Osteoblast (primary cell): ENCODE measurements around the gene VPS37C. TPM values are rescaled to one million over a fixed set of nuclear protein-coding genes. Genes with fewer than 3 reads are reported as not detected.

Experiments
- DNase-seq: peaks from one replicate; pipeline ENCODE4 v3.0.0; 2011; ENCODE audit warnings: low spot score, mixed read lengths; ENCODE audit not compliant: insufficient read length; ENCODE audit errors: missing footprints
- H2AFZ ChIP-seq: 2 replicates; pipeline ENCODE4 v1.6.0; 2011; ENCODE audit warnings: mild to moderate bottlenecking, low read length
- H3K27ac ChIP-seq: 2 replicates; pipeline ENCODE4 v1.5.1; 2011; ENCODE audit warnings: mild to moderate bottlenecking, low read depth, low read length, moderate library complexity
- H3K27me3 ChIP-seq: 2 replicates; pipeline ENCODE4 v1.6.0; 2012; ENCODE audit warnings: mild to moderate bottlenecking, control low read depth, inconsistent platforms, low read length, moderate library complexity; ENCODE audit not compliant: insufficient read depth
- H3K36me3 ChIP-seq: 2 replicates; pipeline ENCODE4 v1.5.1; 2011; ENCODE audit warnings: mild to moderate bottlenecking, low read length, control low read depth, moderate library complexity; ENCODE audit not compliant: insufficient read depth
- H3K4me1 ChIP-seq: 2 replicates; pipeline ENCODE4 v1.5.1; 2011; ENCODE audit warnings: mild to moderate bottlenecking, low read length, control low read depth, moderate library complexity; ENCODE audit not compliant: insufficient read depth
- H3K4me2 ChIP-seq: 2 replicates; pipeline ENCODE4 v1.6.0; 2011; ENCODE audit warnings: mild to moderate bottlenecking, low read length; ENCODE audit not compliant: insufficient read depth
- H3K4me3 ChIP-seq: fragments of 200-600 bp; sonication (generic); 3 replicates; pipeline ENCODE4 v1.5.1; 2012; ENCODE audit warnings: mild to moderate bottlenecking, low read length, inconsistent platforms; ENCODE audit not compliant: insufficient read depth
- H3K79me2 ChIP-seq: 2 replicates; pipeline ENCODE4 v1.6.0; 2012; ENCODE audit warnings: mild to moderate bottlenecking, low read length, control low read depth, inconsistent platforms; ENCODE audit not compliant: insufficient read depth
- H3K9me3 ChIP-seq: 2 replicates; pipeline ENCODE4 v1.5.1; 2011; ENCODE audit warnings: low read depth, low read length, control low read depth
- H4K20me1 ChIP-seq: 2 replicates; pipeline ENCODE4 v1.6.0; 2012; ENCODE audit warnings: mild to moderate bottlenecking, low read length, control low read depth; ENCODE audit not compliant: insufficient read depth
- total RNA-seq: library from RNA; depleted of rRNA; stranded (reverse); fragments of >200 nt; gene quantifications from 2 replicates; pipeline ENCODE4 v1.2.3, GENCODE V29; 2012
- TF ChIP-seq, protein P1 (sequence below): IDR thresholded peaks from 2 replicates; pipeline ENCODE4 v1.5.1; 2011; ENCODE audit warnings: mild to moderate bottlenecking, low read depth, low read length, moderate library complexity; ENCODE audit errors: extremely low read depth

Gene VPS37C
- total RNA-seq, 1 donor, result 19.2 TPM

GRCh38 chr11:61126256-61126655 is 35.0 kb downstream of the VPS37C start:
- Histone ChIP-seq H2AFZ (no peak overlapping the region), H3K4me1 (peaks cover 19% of the 10 kb centered on the region), H3K36me3 (no peaks in the 10 kb centered on the region), H3K4me2 (peak overlapping the region; percentile 45), H3K79me2 (no peaks in the 10 kb centered on the region), H3K27ac (no peak overlapping the region), H3K9me3 (no peaks in the 10 kb centered on the region), H3K4me3 (peak overlapping the region; percentile 33), H4K20me1 (peaks cover 21% of the 10 kb centered on the region), H3K27me3 (peaks cover 19% of the 10 kb centered on the region)
- peak; percentile 87 for DNase-seq
- TF ChIP-seq, protein P1, sequence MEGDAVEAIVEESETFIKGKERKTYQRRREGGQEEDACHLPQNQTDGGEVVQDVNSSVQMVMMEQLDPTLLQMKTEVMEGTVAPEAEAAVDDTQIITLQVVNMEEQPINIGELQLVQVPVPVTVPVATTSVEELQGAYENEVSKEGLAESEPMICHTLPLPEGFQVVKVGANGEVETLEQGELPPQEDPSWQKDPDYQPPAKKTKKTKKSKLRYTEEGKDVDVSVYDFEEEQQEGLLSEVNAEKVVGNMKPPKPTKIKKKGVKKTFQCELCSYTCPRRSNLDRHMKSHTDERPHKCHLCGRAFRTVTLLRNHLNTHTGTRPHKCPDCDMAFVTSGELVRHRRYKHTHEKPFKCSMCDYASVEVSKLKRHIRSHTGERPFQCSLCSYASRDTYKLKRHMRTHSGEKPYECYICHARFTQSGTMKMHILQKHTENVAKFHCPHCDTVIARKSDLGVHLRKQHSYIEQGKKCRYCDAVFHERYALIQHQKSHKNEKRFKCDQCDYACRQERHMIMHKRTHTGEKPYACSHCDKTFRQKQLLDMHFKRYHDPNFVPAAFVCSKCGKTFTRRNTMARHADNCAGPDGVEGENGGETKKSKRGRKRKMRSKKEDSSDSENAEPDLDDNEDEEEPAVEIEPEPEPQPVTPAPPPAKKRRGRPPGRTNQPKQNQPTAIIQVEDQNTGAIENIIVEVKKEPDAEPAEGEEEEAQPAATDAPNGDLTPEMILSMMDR, result peak; percentile 17

- no peak overlapping the region for H2AFZ ChIP-seq
- peaks cover 17% of the 10 kb centered on the region for H3K4me1 ChIP-seq
- H3K4me3 ChIP-seq, result no peak overlapping the region
- TF ChIP-seq, protein P1, result no peak
- H3K27ac ChIP-seq, result no peak overlapping the region
- peaks cover 12% of the 10 kb centered on the region for H4K20me1 ChIP-seq
- DNase-seq, result no peak
- H3K4me2 ChIP-seq, result no peak overlapping the region
- no peaks in the 10 kb centered on the region for H3K79me2 ChIP-seq
- H3K36me3 ChIP-seq, result no peaks in the 10 kb centered on the region
- peaks cover 19% of the 10 kb centered on the region for H3K27me3 ChIP-seq
- H3K9me3 ChIP-seq, result no peaks in the 10 kb centered on the region
Observed at GRCh38 chr11:61125310-61125684, 35.9 kb downstream of the VPS37C start.

GRCh38 chr11:61124574-61125309 is 36.5 kb downstream of the VPS37C start:
- Histone ChIP-seq H3K9me3 (no peaks in the 10 kb centered on the region), H3K27ac (no peak overlapping the region), H3K36me3 (no peaks in the 10 kb centered on the region), H3K4me1 (peaks cover 11% of the 10 kb centered on the region), H2AFZ (no peak overlapping the region), H3K27me3 (peaks cover 19% of the 10 kb centered on the region), H3K79me2 (no peaks in the 10 kb centered on the region), H3K4me2 (no peak overlapping the region), H3K4me3 (no peak overlapping the region), H4K20me1 (peaks cover 9% of the 10 kb centered on the region)
- no peak for DNase-seq
- TF ChIP-seq, protein P1, result no peak

GRCh38 chr11:61123775-61124571 is 37.3 kb downstream of the VPS37C start:
- peaks cover 19% of the 10 kb centered on the region for H3K27me3 ChIP-seq
- TF ChIP-seq, protein P1, result no peak
- H3K9me3 ChIP-seq, result no peaks in the 10 kb centered on the region
- peaks cover 1% of the 10 kb centered on the region for H4K20me1 ChIP-seq
- H2AFZ ChIP-seq, result no peak overlapping the region
- no peak overlapping the region for H3K27ac ChIP-seq
- no peak overlapping the region for H3K4me2 ChIP-seq
- H3K4me3 ChIP-seq, result no peak overlapping the region
- peak; percentile 91 for DNase-seq
- H3K36me3 ChIP-seq, result no peaks in the 10 kb centered on the region
- no peaks in the 10 kb centered on the region for H3K79me2 ChIP-seq
- peaks cover 4% of the 10 kb centered on the region for H3K4me1 ChIP-seq
